Neuron (in vitro differentiated cells): ENCODE results near the gene PES1.
A peak's percentile ranks its signal among the peaks of the same experiment; 100 is the strongest.
"Not testable (repeated sequence)": the region's sequence is repeated elsewhere in the genome, so short reads cannot be mapped to it uniquely, and the experiment has no call there.

Source experiments
- H2AFZ ChIP-seq: one replicate; pipeline ENCODE4 v1.6.1; 2013; ENCODE audit warnings: low read depth, mild to moderate bottlenecking, inconsistent platforms, low read length, moderate library complexity
- H3K27me3 ChIP-seq: one replicate; pipeline ENCODE4 v1.6.1; 2013; ENCODE audit warnings: low read length; ENCODE audit not compliant: insufficient read depth
- H3K36me3 ChIP-seq: one replicate; pipeline ENCODE4 v1.6.1; 2013; ENCODE audit warnings: low read length; ENCODE audit not compliant: insufficient read depth
- H3K4me1 ChIP-seq: one replicate; pipeline ENCODE4 v1.6.1; 2013; ENCODE audit warnings: low read length; ENCODE audit not compliant: insufficient read depth
- H3K4me3 ChIP-seq: 2 replicates; pipeline ENCODE4 v1.5.1; 2013; ENCODE audit warnings: mild to moderate bottlenecking, low read length, moderate library complexity
- H3K9me3 ChIP-seq: one replicate; pipeline ENCODE4 v1.6.1; 2013; ENCODE audit warnings: low read length

Gene PES1

GRCh38 chr22:30591588-30592359 lies at the start of gene PES1:
PES1 (minus strand) TSS chr22:30591910; CDS start chr22:30591833, 77 bp downstream.
- Histone ChIP-seq H2AFZ (no peak within 1 kb of the TSS), H3K9me3 (no peaks in the 10 kb centered on the region), H3K4me3 (peak within 1 kb of the TSS; percentile 82), H3K36me3 (peaks cover 29% of the 10 kb centered on the region), H3K27me3 (no peaks in the 10 kb centered on the region), H3K4me1 (peaks cover 10% of the 10 kb centered on the region)

DNA sequence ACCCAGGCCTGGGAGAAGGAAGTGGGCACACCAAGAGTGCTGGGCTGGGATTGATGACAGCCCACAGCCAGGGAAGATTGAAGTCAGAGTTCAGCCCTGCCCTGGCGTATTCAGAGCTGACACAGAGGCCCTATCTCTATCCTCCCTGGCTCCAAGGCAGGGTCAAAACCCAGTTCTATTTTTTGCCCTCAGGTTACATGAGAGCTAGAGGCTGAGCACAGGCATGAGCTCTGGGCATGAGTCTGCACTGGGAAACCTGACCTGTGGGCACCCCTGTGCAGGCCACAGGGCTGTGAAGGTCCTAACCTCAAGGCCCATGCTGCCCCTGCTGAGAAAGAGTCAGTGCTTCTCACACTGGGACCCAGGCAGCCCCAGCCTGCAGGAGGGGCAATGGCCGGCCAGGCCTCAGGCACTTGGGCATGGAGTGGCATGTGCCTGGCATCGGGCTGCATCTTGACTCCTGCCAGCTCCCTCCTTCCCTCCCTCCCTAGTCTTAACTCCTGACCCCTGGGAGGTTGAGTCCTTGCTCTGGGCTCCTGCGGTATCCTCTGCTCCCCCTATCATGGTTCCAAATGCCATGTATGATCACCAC lies 49.2 kb upstream of the PES1 start:
- peaks cover 11% of the 10 kb centered on the region for H3K4me1 ChIP-seq
- H2AFZ ChIP-seq = no peak overlapping the region
- H3K36me3 ChIP-seq = no peaks in the 10 kb centered on the region
- no peak overlapping the region for H3K4me3 ChIP-seq
- H3K27me3 ChIP-seq = no peaks in the 10 kb centered on the region
- no peaks in the 10 kb centered on the region for H3K9me3 ChIP-seq

GRCh38 chr22:30640361-30640760 lies 48.7 kb upstream of the PES1 start:
- H2AFZ ChIP-seq = no peak overlapping the region
- H3K4me1 ChIP-seq = peaks cover 14% of the 10 kb centered on the region
- H3K27me3 ChIP-seq = no peaks in the 10 kb centered on the region
- H3K4me3 ChIP-seq = no peak overlapping the region
- H3K9me3 ChIP-seq = no peaks in the 10 kb centered on the region
- no peaks in the 10 kb centered on the region for H3K36me3 ChIP-seq

DNA sequence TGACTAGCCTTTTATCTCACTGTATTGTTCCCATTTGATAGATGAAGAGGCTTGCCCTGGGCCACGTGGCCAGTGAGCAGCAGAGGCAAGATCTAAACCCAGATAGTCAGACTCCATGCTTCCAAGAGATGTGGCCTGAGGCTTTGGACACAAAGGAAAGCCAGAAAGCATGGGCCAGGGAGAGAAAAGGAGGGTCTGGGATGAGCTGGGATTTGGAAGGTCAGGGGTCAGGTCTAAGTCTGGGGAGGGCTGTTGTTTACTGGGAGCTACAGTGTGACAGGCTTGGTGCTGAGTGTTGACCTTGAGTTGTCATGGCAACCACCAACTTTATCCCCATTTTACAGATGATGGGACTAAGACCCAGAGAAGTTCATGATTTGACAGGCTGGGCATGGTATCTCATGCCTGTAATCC lies 46.0 kb upstream of the PES1 start:
- no peak overlapping the region for H3K4me3 ChIP-seq
- H3K4me1 ChIP-seq = peaks cover 20% of the 10 kb centered on the region
- H3K9me3 ChIP-seq = no peaks in the 10 kb centered on the region
- no peaks in the 10 kb centered on the region for H3K27me3 ChIP-seq
- H3K36me3 ChIP-seq = no peaks in the 10 kb centered on the region
- H2AFZ ChIP-seq = no peak overlapping the region

GRCh38 chr22:30636226-30637077 lies 44.7 kb upstream of the PES1 start:
- Histone ChIP-seq H3K4me3 (peak overlapping the region; percentile 51), H3K27me3 (no peaks in the 10 kb centered on the region), H2AFZ (peak overlapping the region; percentile 78), H3K4me1 (peaks cover 20% of the 10 kb centered on the region), H3K36me3 (no peaks in the 10 kb centered on the region), H3K9me3 (no peaks in the 10 kb centered on the region)

DNA sequence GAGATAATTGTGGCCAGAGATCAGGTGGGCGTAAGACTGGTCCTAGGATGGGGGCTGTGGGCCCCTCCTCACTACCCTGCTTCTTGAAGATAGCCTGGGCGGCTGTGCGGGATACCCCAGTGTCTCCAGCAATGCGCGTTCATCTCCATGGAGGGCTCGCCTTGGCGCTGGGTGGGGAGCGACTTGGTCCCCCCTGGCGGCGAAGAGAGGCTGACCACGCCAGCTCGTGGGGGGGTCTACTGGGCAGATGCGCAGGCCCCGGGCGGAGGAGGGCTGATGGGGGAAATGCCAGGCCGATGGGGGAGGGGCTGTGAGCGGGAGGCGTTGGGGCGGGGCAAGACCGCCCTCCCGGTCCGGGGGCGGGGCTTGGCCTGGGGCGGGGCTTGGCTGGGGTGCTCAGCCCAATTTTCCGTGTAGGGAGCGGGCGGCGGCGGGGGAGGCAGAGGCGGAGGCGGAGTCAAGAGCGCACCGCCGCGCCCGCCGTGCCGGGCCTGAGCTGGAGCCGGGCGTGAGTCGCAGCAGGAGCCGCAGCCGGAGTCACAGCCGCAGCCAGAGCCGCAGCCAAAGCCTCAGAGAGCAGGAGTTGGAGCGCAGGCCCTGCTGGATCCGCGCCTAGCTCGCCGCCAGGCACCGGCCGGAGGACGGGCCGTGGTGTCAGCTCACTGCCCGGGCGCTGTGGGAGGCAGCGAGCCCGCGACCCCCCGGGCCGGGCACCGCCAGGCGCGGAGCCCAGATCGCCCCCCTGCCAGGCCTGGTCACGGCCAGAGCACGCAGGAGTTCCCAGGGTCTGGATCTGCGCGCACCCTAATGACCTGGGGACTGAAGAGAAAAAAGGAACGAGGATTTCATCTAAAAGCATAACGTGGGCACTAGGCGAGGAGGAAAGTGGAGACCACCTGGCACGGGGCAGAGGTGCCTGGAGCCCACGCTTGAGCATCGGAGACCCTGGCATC lies 43.8 kb upstream of the PES1 start, which contains the start of gene SLC35E4:
Gene SLC35E4 (plus strand): TSS at position 509 of the 953 bp plus-strand sequence. CDS start 670 bp downstream, outside the sequence.
- Histone ChIP-seq H3K4me3 (peak within 1 kb of the TSS; percentile 51), H3K4me1 (peaks cover 20% of the 10 kb centered on the region), H3K9me3 (no peaks in the 10 kb centered on the region), H3K27me3 (no peaks in the 10 kb centered on the region), H3K36me3 (no peaks in the 10 kb centered on the region), H2AFZ (peak within 1 kb of the TSS; percentile 78)

DNA sequence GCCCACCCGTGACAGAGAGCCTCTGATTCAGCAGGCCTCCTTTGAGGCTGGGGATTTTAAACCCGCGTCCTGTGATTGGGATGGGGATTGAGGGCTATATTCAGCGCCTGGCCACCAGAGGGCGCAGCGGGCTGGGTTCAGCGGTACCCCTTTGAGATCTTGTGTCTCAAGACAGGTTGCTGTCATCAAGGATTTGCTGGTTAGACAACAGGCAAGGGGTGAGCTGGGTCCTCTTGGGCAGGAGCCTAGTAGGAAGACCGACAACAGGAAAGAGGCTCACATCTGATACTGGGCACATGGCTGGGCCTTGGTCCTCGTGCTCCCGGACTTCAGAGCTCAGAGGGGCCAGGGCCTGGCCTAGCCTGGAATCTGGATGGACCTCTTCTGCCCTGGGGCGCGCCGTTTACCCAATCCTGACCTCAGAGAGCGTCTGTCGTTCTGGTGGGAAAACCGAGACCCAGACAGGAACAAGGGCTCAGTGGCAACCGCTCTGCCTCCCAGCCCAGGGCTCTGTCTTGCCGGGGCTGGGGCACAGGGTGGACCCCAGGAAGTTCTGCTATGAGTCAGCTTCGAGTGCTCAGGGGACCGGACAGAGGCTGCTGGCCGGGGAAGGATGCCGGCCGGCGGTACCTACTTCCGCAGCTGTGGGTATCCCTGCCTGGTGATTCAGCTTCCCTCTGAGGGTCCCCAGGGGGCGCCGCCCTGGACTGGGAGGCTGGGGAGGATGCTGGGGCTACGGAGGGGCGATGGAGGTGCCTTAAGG lies 42.9 kb upstream of the PES1 start:
- H3K9me3 ChIP-seq = no peaks in the 10 kb centered on the region
- no peaks in the 10 kb centered on the region for H3K36me3 ChIP-seq
- peak overlapping the region; percentile 78 for H2AFZ ChIP-seq
- no peaks in the 10 kb centered on the region for H3K27me3 ChIP-seq
- peaks cover 20% of the 10 kb centered on the region for H3K4me1 ChIP-seq
- H3K4me3 ChIP-seq = peak overlapping the region; percentile 51

DNA sequence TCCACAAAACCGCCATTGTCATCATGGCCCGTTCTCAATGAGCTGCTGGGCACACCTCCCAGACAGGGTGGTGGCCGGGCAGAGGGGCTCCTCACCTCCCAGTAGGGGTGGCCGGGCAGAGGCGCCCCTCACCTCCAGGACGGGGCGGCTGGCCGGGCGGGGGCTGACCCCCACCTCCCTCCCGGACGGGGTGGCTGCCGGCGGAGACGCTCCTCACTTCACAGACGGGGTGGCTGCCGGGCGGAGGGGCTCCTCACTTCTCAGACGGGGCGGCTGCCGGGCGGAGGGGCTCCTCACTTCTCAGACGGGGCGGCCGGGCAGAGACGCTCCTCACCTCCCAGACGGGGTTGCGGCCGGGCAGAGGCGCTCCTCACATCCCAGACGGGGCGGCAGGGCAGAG lies 39.8 kb upstream of the PES1 start:
- not testable (repeated sequence) for H3K36me3 ChIP-seq, H3K27me3 ChIP-seq, H3K9me3 ChIP-seq, H3K4me3 ChIP-seq, H2AFZ ChIP-seq
- H3K4me1 ChIP-seq = peaks cover 15% of the 10 kb centered on the region

DNA sequence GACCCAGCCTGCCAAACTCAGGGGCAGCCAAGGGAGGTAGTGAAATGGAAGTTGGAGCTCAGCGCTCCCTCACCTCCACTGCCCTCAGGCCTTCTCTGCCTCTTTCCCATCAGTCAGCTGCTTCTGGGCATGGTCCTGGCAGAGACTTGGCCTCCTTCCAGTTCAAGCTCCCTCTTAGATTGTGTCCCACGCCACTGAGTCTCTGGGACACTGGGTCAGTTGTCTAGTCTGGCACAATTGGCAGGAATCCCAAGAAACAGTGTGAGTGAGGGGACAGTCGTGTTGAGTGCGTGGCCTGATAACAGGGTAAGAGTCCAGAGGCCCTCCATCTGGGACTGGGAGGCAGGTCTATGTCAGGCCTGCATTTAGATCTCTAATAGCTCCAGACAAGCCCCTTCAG lies 36.8 kb upstream of the PES1 start:
- Histone ChIP-seq H3K27me3 (no peaks in the 10 kb centered on the region), H2AFZ (no peak overlapping the region)

GRCh38 chr22:30627471-30627870 lies 35.8 kb upstream of the PES1 start:
- Histone ChIP-seq H3K4me3 (no peak overlapping the region), H3K9me3 (no peaks in the 10 kb centered on the region), H3K27me3 (no peaks in the 10 kb centered on the region), H3K36me3 (peaks cover 14% of the 10 kb centered on the region), H3K4me1 (no peaks in the 10 kb centered on the region), H2AFZ (no peak overlapping the region)

More for the DNA sequence above, 36.8 kb upstream of the PES1 start:
- H3K9me3 ChIP-seq = no peaks in the 10 kb centered on the region
- no peaks in the 10 kb centered on the region for H3K4me1 ChIP-seq
- no peak overlapping the region for H3K4me3 ChIP-seq
- H3K36me3 ChIP-seq = peaks cover 6% of the 10 kb centered on the region

DNA sequence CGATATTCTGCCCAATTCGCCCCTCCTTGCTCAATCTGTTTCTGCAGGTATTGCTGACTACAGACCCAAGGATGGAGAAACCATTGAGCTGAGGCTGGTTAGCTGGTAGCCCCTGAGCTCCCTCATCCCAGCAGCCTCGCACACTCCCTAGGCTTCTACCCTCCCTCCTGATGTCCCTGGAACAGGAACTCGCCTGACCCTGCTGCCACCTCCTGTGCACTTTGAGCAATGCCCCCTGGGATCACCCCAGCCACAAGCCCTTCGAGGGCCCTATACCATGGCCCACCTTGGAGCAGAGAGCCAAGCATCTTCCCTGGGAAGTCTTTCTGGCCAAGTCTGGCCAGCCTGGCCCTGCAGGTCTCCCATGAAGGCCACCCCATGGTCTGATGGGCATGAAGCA lies 34.7 kb upstream of the PES1 start:
- Histone ChIP-seq H3K4me1 (no peaks in the 10 kb centered on the region), H3K4me3 (no peak overlapping the region), H3K9me3 (no peaks in the 10 kb centered on the region), H2AFZ (no peak overlapping the region), H3K36me3 (peaks cover 21% of the 10 kb centered on the region), H3K27me3 (no peaks in the 10 kb centered on the region)

DNA sequence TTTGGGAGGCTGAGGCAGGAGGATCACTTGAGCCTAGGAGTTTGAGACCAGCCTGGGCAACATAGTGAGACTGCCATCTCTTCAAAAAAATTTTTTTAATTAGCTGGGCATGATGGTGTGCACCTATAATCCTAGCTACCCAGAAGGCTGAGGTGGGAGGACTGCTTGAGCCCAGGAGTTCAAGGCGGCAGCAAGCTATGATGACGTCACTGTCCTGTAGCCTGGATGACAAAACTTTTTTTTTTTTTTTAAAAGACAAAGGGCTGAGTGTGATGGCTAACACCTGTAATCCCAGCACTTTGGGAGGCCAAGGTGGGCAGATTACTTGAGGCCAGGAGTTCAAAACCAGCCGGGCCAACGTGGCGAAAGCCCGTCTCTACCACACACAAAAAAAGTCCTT lies 28.2 kb upstream of the PES1 start:
- not testable (repeated sequence) for H3K9me3 ChIP-seq, H3K27me3 ChIP-seq, H3K4me3 ChIP-seq, H2AFZ ChIP-seq, H3K4me1 ChIP-seq
- H3K36me3 ChIP-seq = peaks cover 66% of the 10 kb centered on the region
